ENCODE results near the gene SPACA4.
"Not testable (repeated sequence)": the region's sequence is repeated elsewhere in the genome, so short reads cannot be mapped to it uniquely, and the experiment has no call there.

- TF ChIP-seq POLR2A (IDR thresholded peaks at IDR 0.05; ENCODE audit: low read depth, low read length); POLR2AphosphoS5 (IDR thresholded peaks at IDR 0.05; ENCODE audit: low read depth, low read length); TAF1 (IDR thresholded peaks at IDR 0.05; ENCODE audit: borderline replicate concordance, low read depth, low read length): not testable (repeated sequence)
Measured at GRCh38 chr19:48632286-48632685, 25.7 kb downstream of the SPACA4 start.

All from GM12892 (cell line).